ENCODE results near the gene ATP5ME.
"Not testable (repeated sequence)": the region's sequence is repeated elsewhere in the genome, so short reads cannot be mapped to it uniquely, and the experiment has no call there.

ATP5ME gene

GRCh38 chr4:671769-672168 is 2.3 kb downstream of the ATP5ME start:
- in situ Hi-C loops (cut with HindIII; ENCODE audit: low sequenced_read_pairs): no loop called here

DNA sequence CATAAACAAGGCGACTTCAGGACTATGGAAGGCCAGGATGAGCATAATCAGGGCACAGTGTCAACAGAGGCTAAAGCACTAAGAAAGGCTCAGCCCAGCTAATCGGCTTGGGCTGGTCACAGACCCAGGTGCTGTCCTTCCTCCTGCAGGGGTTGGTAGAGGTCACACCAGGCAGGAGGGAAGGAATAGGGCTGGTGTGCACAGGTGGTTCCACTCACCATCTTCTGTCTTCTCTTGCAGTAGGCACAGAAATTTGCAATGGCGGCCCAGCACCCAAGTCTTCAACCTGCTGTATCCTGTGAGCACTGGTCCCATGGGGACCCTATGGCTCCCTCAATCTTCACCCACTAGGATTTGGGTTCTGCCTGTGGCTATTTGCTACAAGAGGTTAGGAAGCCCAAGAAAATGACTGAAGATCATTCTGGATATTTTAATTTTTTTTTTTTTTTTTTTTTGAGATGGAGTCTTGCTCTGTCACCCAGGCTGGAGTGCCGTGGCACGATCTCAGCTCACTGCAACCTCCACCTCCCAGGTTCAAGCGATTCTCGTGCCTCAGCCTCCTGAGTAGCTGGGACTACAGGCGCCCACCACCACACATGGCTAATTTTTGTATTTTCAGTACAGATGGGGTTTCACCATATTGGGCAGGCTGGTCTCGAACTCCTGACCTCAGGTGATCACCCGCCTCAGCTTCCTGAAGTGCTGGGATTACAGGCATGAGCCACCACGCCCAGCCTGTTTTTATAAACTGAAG is 4.1 kb downstream of the ATP5ME start:
- in situ Hi-C loops (cut with HindIII; ENCODE audit: low sequenced_read_pairs): not testable (repeated sequence)

DNA sequence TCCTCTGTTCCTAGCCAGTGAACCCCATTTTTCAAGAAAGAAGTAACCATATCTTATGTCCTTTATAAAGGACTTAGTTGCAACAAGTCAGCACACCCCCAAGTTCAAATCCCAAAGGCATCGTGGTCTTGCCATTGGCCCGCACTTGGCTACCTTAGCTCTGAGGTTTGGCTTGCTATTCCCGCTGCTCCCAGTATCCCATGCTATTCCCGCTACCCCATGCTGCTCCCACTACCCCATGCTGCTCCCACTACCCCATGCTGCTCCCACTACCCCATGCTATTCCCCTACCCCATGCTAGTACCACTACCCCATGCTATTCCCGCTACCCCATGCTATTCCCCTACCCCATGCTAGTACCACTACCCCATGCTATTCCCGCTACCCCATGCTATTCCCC is 5.9 kb downstream of the ATP5ME start:
- in situ Hi-C loops (cut with HindIII; ENCODE audit: low sequenced_read_pairs): not testable (repeated sequence)

- in situ Hi-C loops (cut with HindIII; ENCODE audit: low sequenced_read_pairs): no loop called here
Observed at GRCh38 chr4:667545-667925, 6.5 kb downstream of the ATP5ME start.

- in situ Hi-C loops (cut with HindIII; ENCODE audit: low sequenced_read_pairs): no loop called here
Observed at GRCh38 chr4:666822-667544, 7.1 kb downstream of the ATP5ME start.

DNA sequence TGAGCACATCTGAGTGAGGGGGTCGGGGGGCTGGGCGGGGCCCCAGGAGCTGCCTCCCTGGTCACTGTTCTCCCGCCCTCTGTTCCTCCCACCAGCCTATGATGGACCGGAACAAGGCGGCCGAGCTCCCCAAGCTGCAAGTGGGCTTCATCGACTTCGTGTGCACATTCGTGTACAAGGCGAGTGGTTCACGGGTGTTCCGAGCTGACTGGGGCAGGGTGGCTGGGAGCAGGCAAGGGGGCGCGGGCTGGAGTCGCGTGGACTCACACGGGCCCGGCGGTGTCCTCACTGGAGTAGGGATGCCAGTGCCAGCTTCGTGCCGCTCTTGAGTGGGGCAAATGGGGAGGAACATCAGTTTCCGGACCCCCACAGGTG is 7.7 kb downstream of the ATP5ME start:
- in situ Hi-C loops (cut with HindIII; ENCODE audit: low sequenced_read_pairs): no loop called here

DNA sequence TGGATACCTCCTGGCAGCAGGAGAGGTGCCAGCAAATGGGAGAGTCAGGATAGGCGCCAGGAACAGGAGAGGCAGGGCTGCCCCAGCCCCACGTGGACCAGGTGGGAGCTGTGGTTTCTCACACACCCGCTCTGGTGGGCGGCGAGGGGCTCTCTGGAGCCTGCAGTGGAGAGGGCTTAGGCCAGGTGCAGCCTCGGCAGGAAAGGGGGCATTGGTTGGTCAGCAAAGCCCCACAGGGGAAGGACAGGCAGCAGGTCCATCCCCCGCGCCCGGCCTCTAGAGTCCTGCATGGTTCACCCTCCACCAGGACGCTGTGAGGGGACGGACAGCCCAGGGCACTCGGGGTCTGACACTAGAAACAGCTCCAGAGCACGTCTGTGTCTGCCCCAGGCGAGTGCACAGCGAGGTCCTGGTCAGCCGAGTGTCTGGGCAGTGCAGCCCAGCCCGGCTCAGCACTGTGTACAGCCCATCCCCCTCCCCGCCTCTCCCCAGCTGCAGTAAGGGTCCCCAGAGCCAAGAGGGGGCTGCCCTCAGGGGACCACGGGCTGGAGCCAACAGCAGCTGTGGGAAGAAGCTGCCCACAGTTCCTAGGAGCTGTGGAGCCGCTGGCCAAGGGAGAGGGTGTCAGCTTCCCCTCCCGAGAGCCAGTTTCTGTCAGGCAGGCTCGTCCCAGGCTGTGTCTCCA is 8.2 kb downstream of the ATP5ME start:
- in situ Hi-C loops (cut with HindIII; ENCODE audit: low sequenced_read_pairs): no loop called here

DNA sequence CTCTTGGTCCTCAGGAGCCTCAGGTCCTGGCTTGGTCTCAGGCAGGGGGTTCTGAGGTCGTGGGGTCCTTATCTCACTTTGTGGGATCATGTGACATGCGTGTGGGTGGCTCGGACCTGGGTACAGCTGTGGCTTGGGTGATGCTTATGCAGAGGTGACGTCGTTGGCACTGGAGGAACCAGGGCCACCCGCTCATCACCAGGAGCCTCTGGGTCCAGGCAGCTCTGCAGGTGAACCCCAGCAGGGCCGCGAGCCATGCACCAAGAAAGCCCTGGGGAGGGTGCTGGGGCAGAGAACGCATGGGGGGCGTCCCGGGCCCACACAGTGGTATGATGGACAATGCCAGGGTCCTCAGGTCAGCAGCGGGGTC is 8.7 kb downstream of the ATP5ME start:
- in situ Hi-C loops (cut with HindIII; ENCODE audit: low sequenced_read_pairs): no loop called here

DNA sequence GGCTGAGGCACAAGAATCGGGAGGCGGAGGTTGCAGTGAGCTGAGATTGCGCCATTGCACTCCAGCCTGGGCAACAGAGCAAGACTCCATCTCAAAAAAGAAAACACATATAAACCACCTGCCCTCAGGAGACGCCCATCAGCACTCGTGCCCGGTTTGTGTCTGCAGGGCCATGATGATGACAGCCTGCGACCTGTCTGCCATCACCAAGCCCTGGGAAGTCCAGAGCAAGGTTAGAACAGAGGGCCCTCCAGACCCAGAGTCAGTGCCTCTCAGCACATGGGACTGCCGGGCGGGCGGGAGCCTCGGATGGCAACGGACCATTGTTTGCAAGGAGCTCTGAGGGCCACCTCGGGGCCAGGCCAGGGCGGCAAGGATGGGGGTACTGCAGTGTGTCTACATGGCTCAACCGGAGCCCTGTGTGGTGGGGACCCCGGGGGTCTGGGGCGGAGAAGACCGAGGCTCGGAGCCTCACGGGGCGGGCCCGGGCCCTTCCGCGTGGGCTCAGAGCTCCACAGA is 9.3 kb downstream of the ATP5ME start:
- in situ Hi-C loops (cut with HindIII; ENCODE audit: low sequenced_read_pairs): no loop called here

GRCh38 chr4:663438-664428 is 10.3 kb downstream of the ATP5ME start:
- in situ Hi-C loops (cut with HindIII; ENCODE audit: low sequenced_read_pairs): no loop called here

GRCh38 chr4:663046-663437 is 11.0 kb downstream of the ATP5ME start:
- in situ Hi-C loops (cut with HindIII; ENCODE audit: low sequenced_read_pairs): no loop called here

DNA sequence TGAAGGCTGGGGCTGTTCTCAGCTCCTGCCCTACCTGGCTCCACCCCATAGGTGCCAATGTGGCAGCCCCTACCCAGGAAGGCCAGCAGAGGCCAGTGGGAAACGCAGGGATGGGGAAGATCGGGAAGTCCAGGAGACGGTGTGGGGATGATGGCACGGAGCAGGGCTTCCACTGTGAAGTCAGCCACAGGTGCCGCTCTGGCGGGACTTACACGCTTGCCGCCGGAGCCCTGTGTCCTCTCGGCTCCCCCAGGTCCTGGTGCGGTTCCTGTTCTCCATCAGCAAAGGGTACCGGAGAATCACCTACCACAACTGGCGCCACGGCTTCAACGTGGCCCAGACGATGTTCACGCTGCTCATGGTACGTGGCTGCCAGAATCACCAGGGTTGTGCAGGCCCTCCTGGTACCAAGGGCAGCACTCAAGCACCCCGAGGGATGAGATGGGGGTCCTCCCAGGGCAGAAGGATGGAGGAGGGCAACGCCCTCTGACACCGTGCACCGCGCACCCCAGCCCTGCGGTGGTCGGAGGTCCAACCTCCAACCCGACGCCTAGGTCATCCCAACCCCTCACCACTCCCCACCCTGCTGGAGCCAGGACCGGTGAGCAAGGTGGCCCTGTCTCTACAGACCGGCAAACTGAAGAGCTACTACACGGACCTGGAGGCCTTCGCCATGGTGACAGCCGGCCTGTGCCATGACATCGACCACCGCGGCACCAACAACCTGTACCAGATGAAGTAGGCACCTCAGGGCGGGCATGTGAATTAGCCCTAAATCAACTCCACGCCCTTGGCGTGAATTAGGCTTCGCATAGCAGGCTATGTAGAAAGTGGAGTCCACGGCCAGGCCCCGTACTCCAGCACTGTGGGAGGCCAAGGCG is 12.0 kb downstream of the ATP5ME start:
- in situ Hi-C loops (cut with HindIII; ENCODE audit: low sequenced_read_pairs): no loop called here

DNA sequence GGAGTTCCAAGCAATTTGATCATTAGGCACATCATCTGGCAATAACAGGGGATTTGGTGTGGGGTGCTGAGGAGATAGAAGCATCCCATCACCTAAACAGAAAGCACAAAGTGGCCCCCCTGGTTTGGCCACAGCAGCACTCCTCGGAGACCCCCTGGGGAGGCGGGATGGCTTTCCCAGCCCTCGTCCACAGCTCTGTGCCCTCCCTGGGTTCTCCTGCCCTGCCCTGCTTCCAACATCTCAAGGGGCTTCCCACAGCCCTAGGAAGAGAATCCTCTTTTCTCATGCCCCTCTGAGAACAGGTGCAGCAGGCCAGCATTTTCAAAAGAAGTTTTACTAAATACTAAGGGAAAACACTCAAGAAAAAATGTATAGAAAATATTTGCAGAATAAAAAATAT is 12.8 kb downstream of the ATP5ME start:
- in situ Hi-C loops (cut with HindIII; ENCODE audit: low sequenced_read_pairs): no loop called here

GRCh38 chr4:660401-660800 is 13.7 kb downstream of the ATP5ME start:
- in situ Hi-C loops (cut with HindIII; ENCODE audit: low sequenced_read_pairs): no loop called here

DNA sequence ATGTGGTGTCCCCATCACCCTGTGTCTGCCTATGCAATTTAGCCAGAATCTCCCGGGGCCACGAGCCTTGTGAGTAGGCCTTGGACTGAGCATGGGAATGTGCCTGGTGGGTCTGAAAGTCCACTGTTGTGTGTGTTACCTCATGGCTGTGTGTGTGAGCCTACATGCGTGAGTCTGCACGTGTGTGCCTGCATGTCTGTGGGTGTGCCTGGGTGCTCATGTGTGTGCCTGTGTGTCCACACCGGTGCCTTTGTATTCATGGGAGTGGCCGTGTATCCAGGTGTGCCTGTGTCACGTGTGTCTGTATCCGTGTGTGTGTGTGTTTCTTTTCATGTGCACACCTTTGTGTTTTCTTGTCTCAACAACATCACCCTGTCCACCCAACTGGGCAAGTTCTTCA is 14.2 kb downstream of the ATP5ME start:
- in situ Hi-C loops (cut with HindIII; ENCODE audit: low sequenced_read_pairs): no loop called here

GRCh38 chr4:658681-659667 is 15.1 kb downstream of the ATP5ME start:
- in situ Hi-C loops (cut with HindIII; ENCODE audit: low sequenced_read_pairs): no loop called here

DNA sequence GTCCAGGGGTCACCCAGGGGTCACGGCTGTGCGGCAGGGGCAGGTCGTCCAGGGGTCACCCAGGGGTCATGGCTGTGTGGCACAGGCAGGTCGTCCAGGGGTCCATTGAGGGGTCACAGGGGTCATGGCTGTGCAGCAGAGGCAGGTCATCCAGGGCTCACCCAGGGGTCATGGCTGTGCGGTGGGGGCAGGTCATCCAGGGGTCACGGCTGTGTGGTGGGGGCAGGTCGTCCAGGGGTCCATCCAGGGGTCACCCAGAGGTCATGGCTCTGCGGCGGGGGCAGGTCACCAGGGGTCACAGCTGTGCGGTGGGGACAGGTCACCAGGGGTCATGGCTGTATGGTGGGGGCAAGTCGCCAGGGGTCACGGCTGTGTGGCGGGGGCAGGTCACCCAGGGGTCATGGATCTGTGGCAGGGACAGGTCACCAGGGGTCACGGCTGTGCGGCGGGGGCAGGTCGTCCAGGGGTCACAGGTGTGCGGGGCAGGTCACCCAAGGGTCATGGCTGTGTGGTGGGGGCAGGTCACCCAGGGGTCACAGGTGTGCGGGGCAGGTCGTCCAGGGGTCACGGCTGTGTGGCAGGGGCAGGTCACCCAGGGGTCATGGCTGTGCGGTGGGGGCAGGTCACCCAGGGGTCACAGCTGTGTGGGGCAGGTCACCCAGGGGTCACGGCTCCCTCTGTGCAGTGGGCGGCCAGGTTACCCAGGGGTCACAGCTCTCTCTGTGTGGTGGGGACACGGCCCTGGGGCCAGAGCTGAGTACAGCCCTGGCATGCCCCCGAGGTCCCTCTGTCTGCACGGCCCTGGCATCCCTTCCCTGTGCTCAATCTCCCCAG is 16.0 kb downstream of the ATP5ME start:
- in situ Hi-C loops (cut with HindIII; ENCODE audit: low sequenced_read_pairs): no loop called here

Data from DLD1 (cell line).